Body of pancreas (tissue), 4 donors: ENCODE results near the gene ACKR2.

ENCODE experiments used
- CTCF ChIP-seq, 7 experiments: fragments of 450-650 bp in 4 of 7; fragments of 200-600 bp in 3 of 7; sonication (generic) in 3 of 7; IDR thresholded peaks; one replicate each; pipeline ENCODE4 v1.5.1; 2016 to 2019; ENCODE audit warnings: antibody characterized with exemption in 7 of 7
- POLR2A ChIP-seq, 3 donors: fragments of 450-650 bp; IDR thresholded peaks; one replicate each; pipeline ENCODE4 v1.6.1; 2016; ENCODE audit warnings: antibody characterized with exemption in 3 of 3, mild to moderate bottlenecking in 2 of 3

DNA sequence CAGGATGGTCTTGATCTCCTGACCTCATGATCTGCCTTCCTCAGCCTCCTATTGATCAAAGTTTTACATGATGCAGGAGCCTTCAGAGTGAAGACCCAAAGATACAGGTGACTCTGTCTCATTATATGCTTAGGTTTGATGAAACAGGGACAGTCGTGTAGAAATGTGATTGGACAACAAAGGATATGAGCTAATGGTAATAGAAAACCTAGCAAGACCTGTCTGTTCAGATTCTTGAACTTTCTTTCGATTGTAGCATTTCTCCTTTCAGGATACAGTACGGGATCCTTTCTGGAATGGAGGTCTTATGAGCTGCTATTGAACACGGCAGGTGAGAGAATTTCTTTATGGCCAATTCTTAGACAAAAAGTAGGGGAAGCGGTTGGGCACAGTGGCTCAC, at the start of gene ACKR2:
- TF ChIP-seq CTCF (IDR thresholded peaks at IDR 0.05) (no peak), POLR2A (IDR thresholded peaks at IDR 0.05) (no peak)
